AG04450 (cell line): ENCODE measurements around the gene PSMD11. TPM values are rescaled to one million over a fixed set of nuclear protein-coding genes. Genes with fewer than 3 reads are reported as not detected.

ENCODE experiments used
- CTCF ChIA-PET: fragments of 300-600, 350-600 bp; formaldehyde crosslinking; extraction: SDS; loops from one replicate; lab custom pipeline; 2022; ENCODE audit warnings: antibody characterized with exemption, inconsistent platforms; lab: Charles Lee
- POLR2A ChIA-PET: fragments of 350-600 bp; formaldehyde crosslinking; extraction: SDS; loops from one replicate; lab custom pipeline; 2021; ENCODE audit warnings: antibody characterized with exemption, inconsistent platforms; lab: Yijun Ruan, JAX
- DNase-seq: peaks from one replicate; pipeline ENCODE4 v3.0.0-alpha.2; 2011; ENCODE audit warnings: low read depth, low spot score
- H3K27ac ChIP-seq: one replicate; pipeline ENCODE4 v1.5.1; 2012; ENCODE audit warnings: low read depth, low read length, control low read depth
- H3K27me3 ChIP-seq: one replicate; pipeline ENCODE4 v1.6.0; 2012; ENCODE audit warnings: low read length; ENCODE audit not compliant: control insufficient read depth, insufficient read depth
- H3K4me3 ChIP-seq: 2 replicates; pipeline ENCODE4 v1.5.1; 2011; ENCODE audit warnings: mild to moderate bottlenecking, low read depth, low read length, control low read depth
- H3K9me3 ChIP-seq: 2 replicates; pipeline ENCODE4 v1.5.1; 2012; ENCODE audit warnings: low read length; ENCODE audit not compliant: control insufficient read depth, insufficient read depth
- polyA plus RNA-seq: library from polyadenylated mRNA; depleted of rRNA; stranded (reverse); fragments of >200 nt; gene quantifications from 2 replicates; pipeline ENCODE4 v1.2.3, GENCODE V29; 2011
- TF ChIP-seq, protein P1 (sequence below): IDR thresholded peaks from 2 replicates; pipeline ENCODE4 v1.5.1; 2011; ENCODE audit warnings: low read depth, low read length, control low read depth, inconsistent platforms

Gene PSMD11
- polyA plus RNA-seq, 1 experiment = 99.0 TPM

DNA sequence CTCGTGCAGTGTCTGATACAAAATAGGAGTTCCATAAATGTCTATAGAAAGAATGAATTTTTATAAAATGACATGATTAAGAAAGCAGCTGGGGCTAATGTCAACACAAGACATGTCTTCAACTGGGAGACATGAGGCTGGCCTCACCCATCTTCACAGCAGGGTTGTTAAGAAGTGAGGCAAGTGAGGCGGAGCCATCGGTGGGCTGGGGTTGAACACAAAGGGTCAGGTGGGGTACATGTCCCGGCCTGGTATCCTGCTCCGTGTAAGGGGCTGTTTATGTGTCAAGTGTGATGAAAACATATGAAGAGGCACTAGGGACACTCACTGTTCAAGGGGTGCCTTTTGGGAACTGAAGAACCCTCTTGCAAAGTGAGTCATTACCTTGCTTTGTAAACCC is 64.6 kb downstream of the PSMD11 start:
- TF ChIP-seq, protein P1, sequence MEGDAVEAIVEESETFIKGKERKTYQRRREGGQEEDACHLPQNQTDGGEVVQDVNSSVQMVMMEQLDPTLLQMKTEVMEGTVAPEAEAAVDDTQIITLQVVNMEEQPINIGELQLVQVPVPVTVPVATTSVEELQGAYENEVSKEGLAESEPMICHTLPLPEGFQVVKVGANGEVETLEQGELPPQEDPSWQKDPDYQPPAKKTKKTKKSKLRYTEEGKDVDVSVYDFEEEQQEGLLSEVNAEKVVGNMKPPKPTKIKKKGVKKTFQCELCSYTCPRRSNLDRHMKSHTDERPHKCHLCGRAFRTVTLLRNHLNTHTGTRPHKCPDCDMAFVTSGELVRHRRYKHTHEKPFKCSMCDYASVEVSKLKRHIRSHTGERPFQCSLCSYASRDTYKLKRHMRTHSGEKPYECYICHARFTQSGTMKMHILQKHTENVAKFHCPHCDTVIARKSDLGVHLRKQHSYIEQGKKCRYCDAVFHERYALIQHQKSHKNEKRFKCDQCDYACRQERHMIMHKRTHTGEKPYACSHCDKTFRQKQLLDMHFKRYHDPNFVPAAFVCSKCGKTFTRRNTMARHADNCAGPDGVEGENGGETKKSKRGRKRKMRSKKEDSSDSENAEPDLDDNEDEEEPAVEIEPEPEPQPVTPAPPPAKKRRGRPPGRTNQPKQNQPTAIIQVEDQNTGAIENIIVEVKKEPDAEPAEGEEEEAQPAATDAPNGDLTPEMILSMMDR = no peak
- no peak overlapping the region for H3K27ac ChIP-seq
- POLR2A ChIA-PET = no interaction called here
- no peaks in the 10 kb centered on the region; the same call in 1 of the 2 replicates for H3K9me3 ChIP-seq
- H3K27me3 ChIP-seq = peaks cover 24% of the 10 kb centered on the region
- no peak overlapping the region for H3K4me3 ChIP-seq
- DNase-seq = no peak
- CTCF ChIA-PET = interaction anchor here (1.4 kb wide), 1 partner anchor 13 kb away, joined by 3 read pairs; no protein-coding TSS in a partner anchor

DNA sequence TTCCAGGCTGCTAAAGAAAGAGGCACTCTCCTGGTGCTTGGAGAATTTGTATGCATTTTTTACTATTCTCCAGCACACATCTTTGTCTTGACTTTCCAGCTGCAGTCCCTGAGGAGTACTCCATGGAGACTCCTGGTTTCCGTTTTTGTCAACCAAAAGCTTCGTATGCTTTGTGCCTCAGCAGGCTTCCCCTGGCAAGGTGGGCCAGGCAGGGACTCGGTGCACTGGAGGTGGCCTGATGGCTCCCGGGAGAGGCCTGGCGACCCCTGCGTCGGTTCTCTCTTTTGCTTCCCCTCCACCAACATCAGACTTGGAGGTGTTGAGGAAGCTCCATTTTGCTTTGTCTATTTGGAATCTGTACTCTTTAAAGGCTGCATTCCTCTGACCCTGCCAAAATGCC is 66.2 kb downstream of the PSMD11 start:
- H3K27ac ChIP-seq = no peak overlapping the region
- POLR2A ChIA-PET = interaction anchor here (0.7 kb wide), 1 partner anchor 9 kb away, joined by 5 read pairs; no protein-coding TSS in a partner anchor
- no peak for DNase-seq
- no peak overlapping the region for H3K4me3 ChIP-seq
- no peaks in the 10 kb centered on the region; the same call in 1 of the 2 replicates for H3K9me3 ChIP-seq
- H3K27me3 ChIP-seq = peaks cover 18% of the 10 kb centered on the region
- CTCF ChIA-PET = interaction anchor here (0.7 to 1.8 kb wide), 2 partner anchors 8 to 49 kb away, joined by 4 to 5 read pairs; no protein-coding TSS in a partner anchor
- TF ChIP-seq, protein P1 = no peak

DNA sequence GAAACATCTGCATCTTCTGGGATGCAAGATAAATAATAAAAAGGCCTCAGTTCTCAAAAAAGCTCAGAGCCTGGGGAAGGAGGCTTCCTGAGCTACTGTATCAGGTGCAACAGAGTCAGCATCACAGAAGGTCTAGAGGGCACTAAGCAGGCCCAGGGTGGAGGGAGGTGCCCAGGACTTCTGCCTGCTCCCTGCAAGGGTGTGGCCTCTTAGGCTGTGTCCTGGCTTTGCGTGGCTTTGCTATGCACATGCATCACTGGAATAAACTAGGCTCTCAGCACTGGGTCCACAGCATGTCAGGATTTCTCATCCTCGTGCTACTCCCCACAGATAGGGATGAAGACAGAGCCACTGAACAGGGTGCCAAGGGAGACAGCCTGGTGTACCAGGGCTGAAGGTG is 68.0 kb downstream of the PSMD11 start:
- TF ChIP-seq, protein P1 = no peak
- Histone ChIP-seq H3K27me3 (peaks cover 14% of the 10 kb centered on the region), H3K9me3 (no peaks in the 10 kb centered on the region; the same call in 1 of the 2 replicates), H3K27ac (no peak overlapping the region), H3K4me3 (no peak overlapping the region)
- POLR2A ChIA-PET = no interaction called here
- CTCF ChIA-PET = no interaction called here
- no peak for DNase-seq

DNA sequence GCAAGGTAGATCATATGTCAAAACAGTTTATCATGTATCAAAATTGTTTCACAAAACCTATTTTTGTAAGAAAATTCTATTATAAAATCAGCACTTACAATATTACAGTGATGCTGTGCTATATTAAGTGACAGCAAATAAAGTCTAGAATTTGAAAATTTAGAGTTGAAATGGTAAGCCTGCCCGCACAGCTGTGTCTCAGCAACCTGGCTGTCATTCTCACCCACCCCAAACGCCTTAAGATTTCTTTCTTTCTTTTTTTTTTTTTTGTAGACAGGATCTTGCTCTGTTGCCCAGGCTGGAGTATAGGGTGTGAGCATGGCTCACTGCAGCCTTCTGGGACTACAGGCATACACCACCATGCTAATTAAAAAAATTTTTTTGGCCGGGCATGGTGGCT is 69.3 kb downstream of the PSMD11 start:
- TF ChIP-seq, protein P1 = no peak
- Histone ChIP-seq H3K9me3 (no peaks in the 10 kb centered on the region; the same call in 1 of the 2 replicates), H3K4me3 (no peak overlapping the region), H3K27me3 (peaks cover 22% of the 10 kb centered on the region), H3K27ac (no peak overlapping the region)
- ChIA-PET CTCF (no interaction called here), POLR2A (no interaction called here)
- no peak for DNase-seq

DNA sequence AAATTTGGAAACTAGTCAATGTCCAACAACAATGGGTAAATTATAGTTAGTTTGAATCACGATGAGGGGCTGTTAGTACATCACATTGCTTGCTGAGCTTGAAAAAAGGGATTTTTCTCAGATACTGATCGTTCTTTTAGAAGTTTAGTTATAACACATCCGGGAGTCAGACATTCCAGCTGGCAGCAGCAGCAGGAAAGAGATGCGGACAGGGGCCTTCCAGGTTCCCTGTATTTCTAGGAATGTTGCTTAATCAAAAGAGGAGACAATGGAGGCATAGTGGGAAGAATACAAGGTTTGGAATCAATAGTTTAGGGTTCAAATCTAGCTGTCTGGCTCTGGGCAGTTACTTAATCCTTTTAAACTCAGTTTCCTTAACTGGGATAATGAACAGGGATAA is 70.3 kb downstream of the PSMD11 start:
- ChIA-PET POLR2A (no interaction called here), CTCF (no interaction called here)
- H3K27me3 ChIP-seq = peaks cover 27% of the 10 kb centered on the region
- H3K27ac ChIP-seq = no peak overlapping the region
- no peak for DNase-seq
- TF ChIP-seq, protein P1 = no peak
- no peaks in the 10 kb centered on the region; the same call in 1 of the 2 replicates for H3K9me3 ChIP-seq
- H3K4me3 ChIP-seq = no peak overlapping the region
